Measurements from ENCODE around the gene ACOT4. TPM values are rescaled to one million over a fixed set of nuclear protein-coding genes. Genes with fewer than 3 reads are reported as not detected.

ACOT4 gene
- polyA plus RNA-seq, 3 donors: 0.04 to 0.12 TPM; not detected in 1

- no peak overlapping the region for H3K27ac ChIP-seq (ENCODE audit: low read depth in 1 of 2, low read length in 2 of 2)
- no peak overlapping the region for H3K4me2 ChIP-seq (replicated peaks; ENCODE audit: extremely low read depth, low read length, poor library complexity, severe bottlenecking)
- H3K9me3 ChIP-seq (replicated peaks in 1 of 2; ENCODE audit: control insufficient read depth in 1 of 2, insufficient read depth in 1 of 2, low read length in 2 of 2): no peaks in the 10 kb centered on the region
- Mint-ChIP-seq H3K27ac (no peak overlapping the region), H3K9me3 (peaks cover 0 to 12% (median 3%) of the 10 kb centered on the region in 7 donors), H3K27me3 (ENCODE audit: low read depth in 3 of 3) (peaks cover 0 to 3% (median 0%) of the 10 kb centered on the region in 3 donors), H3K4me3 (no peak overlapping the region), H3K36me3 (no peaks in the 10 kb centered on the region), H3K4me1 (peaks cover 9% of the 10 kb centered on the region)
- intact Hi-C loops (cut with micrococcal nuclease): no loop called here
- H3K36me3 ChIP-seq (replicated peaks in 1 of 2; ENCODE audit: control insufficient read depth in 1 of 2, insufficient read depth in 2 of 2, low read length in 2 of 2): no peaks in the 10 kb centered on the region
- H4K20me1 ChIP-seq (ENCODE audit: insufficient read depth, low read length): no peaks in the 10 kb centered on the region
- H3K4me3 ChIP-seq (replicated peaks in 1 of 3; ENCODE audit: low read depth in 2 of 3, low read length in 3 of 3): no peak overlapping the region
- no peak overlapping the region for H2AFZ ChIP-seq (ENCODE audit: insufficient read depth, low read depth, low read length, poor library complexity, severe bottlenecking)
- DNase-seq: no peak
- no peak for TF ChIP-seq CTCF (IDR thresholded peaks at IDR 0.05)
- no peak overlapping the region for H3K9ac ChIP-seq (ENCODE audit: insufficient read depth, low read length, poor library complexity, severe bottlenecking)
- no peaks in the 10 kb centered on the region for H3K4me1 ChIP-seq (ENCODE audit: control insufficient read depth in 1 of 2, insufficient read depth in 2 of 2, low read length in 2 of 2)
- no peaks in the 10 kb centered on the region for H3K79me2 ChIP-seq (ENCODE audit: insufficient read depth, low read length)
- no peaks in the 10 kb centered on the region for H3K27me3 ChIP-seq (ENCODE audit: control insufficient read depth in 2 of 2, insufficient read depth in 2 of 2, low read length in 2 of 2)
- 53% methylated on average over 4 of the region's 4 CpGs for WGBS (ENCODE audit: insufficient coverage)
Observed at GRCh38 chr14:73623504-73624054, 31.9 kb downstream of the ACOT4 start.

GRCh38 chr14:73625706-73626105 is 34.0 kb downstream of the ACOT4 start:
- H3K27ac Mint-ChIP-seq: peak overlapping the region in 1 of 7 donors; percentile 26
- H3K9me3 ChIP-seq (replicated peaks in 1 of 2; ENCODE audit: control insufficient read depth in 1 of 2, insufficient read depth in 1 of 2, low read length in 2 of 2): no peaks in the 10 kb centered on the region
- intact Hi-C loops (cut with micrococcal nuclease): no loop called here

More at GRCh38 chr14:73625706-73626105, 34.0 kb downstream of the ACOT4 start:
- no peak overlapping the region for H2AFZ ChIP-seq (ENCODE audit: insufficient read depth, low read depth, low read length, poor library complexity, severe bottlenecking)
- no peak for TF ChIP-seq CTCF (IDR thresholded peaks at IDR 0.05)
- no peaks in the 10 kb centered on the region for H3K36me3 ChIP-seq (replicated peaks in 1 of 2; ENCODE audit: control insufficient read depth in 1 of 2, insufficient read depth in 2 of 2, low read length in 2 of 2)
- no peak overlapping the region for H3K4me3 ChIP-seq (replicated peaks in 1 of 3; ENCODE audit: low read depth in 2 of 3, low read length in 3 of 3)
- H3K27ac ChIP-seq (ENCODE audit: low read depth in 1 of 2, low read length in 2 of 2): no peak overlapping the region
- no peaks in the 10 kb centered on the region for H3K4me1 ChIP-seq (ENCODE audit: control insufficient read depth in 1 of 2, insufficient read depth in 2 of 2, low read length in 2 of 2)
- H3K4me1 Mint-ChIP-seq: peaks cover 9% of the 10 kb centered on the region
- DNase-seq: no peak
- H3K27me3 Mint-ChIP-seq (ENCODE audit: low read depth in 3 of 3): peaks cover 0 to 3% (median 0%) of the 10 kb centered on the region in 3 donors
- H3K36me3 Mint-ChIP-seq: no peaks in the 10 kb centered on the region
- no peak overlapping the region for H3K4me3 Mint-ChIP-seq
- H4K20me1 ChIP-seq (ENCODE audit: insufficient read depth, low read length): no peaks in the 10 kb centered on the region
- no peak overlapping the region for H3K4me2 ChIP-seq (replicated peaks; ENCODE audit: extremely low read depth, low read length, poor library complexity, severe bottlenecking)
- no peak overlapping the region for H3K9ac ChIP-seq (ENCODE audit: insufficient read depth, low read length, poor library complexity, severe bottlenecking)
- H3K9me3 Mint-ChIP-seq: peaks cover 0 to 12% (median 3%) of the 10 kb centered on the region in 7 donors
- H3K27me3 ChIP-seq (ENCODE audit: control insufficient read depth in 2 of 2, insufficient read depth in 2 of 2, low read length in 2 of 2): no peaks in the 10 kb centered on the region
- whole genome bisulfite sequencing (ENCODE audit: insufficient coverage): no CpG with 5 or more reads among the region's 1 CpG
- H3K79me2 ChIP-seq (ENCODE audit: insufficient read depth, low read length): no peaks in the 10 kb centered on the region

All from CD14-positive monocyte (primary cell).